A673 (cell line): ENCODE results near the gene TLE4.

Experiments used
- EZH2 ChIP-seq: fragments of 200-600 bp; sonication (generic); IDR thresholded peaks from 2 replicates; pipeline ENCODE4 v1.6.1; 2017; ENCODE audit warnings: borderline replicate concordance, low read depth, mild to moderate bottlenecking, mixed read lengths, antibody characterized with exemption, low read length; ENCODE audit not compliant: poor library complexity, severe bottlenecking
- TF ChIP-seq, protein P1 (sequence below): fragments of 300-800, 200-600 bp; sonication (generic); conservative IDR thresholded peaks from 2 replicates; pipeline ENCODE4 v1.5.1; 2017; ENCODE audit warnings: low read depth, mild to moderate bottlenecking, antibody characterized with exemption, low read length, moderate library complexity, mixed read lengths

GRCh38 chr9:79706512-79706911 is 134.7 kb downstream of the TLE4 start:
- TF ChIP-seq, protein P1, sequence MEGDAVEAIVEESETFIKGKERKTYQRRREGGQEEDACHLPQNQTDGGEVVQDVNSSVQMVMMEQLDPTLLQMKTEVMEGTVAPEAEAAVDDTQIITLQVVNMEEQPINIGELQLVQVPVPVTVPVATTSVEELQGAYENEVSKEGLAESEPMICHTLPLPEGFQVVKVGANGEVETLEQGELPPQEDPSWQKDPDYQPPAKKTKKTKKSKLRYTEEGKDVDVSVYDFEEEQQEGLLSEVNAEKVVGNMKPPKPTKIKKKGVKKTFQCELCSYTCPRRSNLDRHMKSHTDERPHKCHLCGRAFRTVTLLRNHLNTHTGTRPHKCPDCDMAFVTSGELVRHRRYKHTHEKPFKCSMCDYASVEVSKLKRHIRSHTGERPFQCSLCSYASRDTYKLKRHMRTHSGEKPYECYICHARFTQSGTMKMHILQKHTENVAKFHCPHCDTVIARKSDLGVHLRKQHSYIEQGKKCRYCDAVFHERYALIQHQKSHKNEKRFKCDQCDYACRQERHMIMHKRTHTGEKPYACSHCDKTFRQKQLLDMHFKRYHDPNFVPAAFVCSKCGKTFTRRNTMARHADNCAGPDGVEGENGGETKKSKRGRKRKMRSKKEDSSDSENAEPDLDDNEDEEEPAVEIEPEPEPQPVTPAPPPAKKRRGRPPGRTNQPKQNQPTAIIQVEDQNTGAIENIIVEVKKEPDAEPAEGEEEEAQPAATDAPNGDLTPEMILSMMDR = no peak
- no peak for TF ChIP-seq EZH2
